Upper lobe of left lung (tissue), 6 donors: Measurements from ENCODE around the gene FAP. TPM values are rescaled to one million over a fixed set of nuclear protein-coding genes. Genes with fewer than 3 reads are reported as not detected.

Experiments
- ATAC-seq, 2 donors: fragments of 200-7000 bp; cut with Tn5 transposase; one replicate each; pipeline ENCODE4 v1.9.1; 2022; ENCODE audit warnings: mild to moderate bottlenecking in 2 of 2, moderate library complexity in 2 of 2; ENCODE audit not compliant: low FRiP score in 2 of 2
- DNase-seq, 2 donors: peaks; one replicate each; pipeline ENCODE4 v3.0.0-alpha.2; 2019 to 2020
- H3K27ac ChIP-seq, 4 donors: fragments of 200-600 bp; sonication (generic); one replicate each; pipeline ENCODE4 v1.5.1; 2016 to 2019
- H3K27me3 ChIP-seq, 4 donors: fragments of 200-600 bp; sonication (generic); one replicate each; pipeline ENCODE4 v1.5.1; 2017 to 2019
- H3K36me3 ChIP-seq, 4 donors: fragments of 200-600 bp; sonication (generic); one replicate each; pipeline ENCODE4 v1.5.1; 2016 to 2019
- H3K4me1 ChIP-seq, 4 donors: fragments of 200-600 bp; sonication (generic); one replicate each; pipeline ENCODE4 v1.5.1; 2018 to 2019
- H3K4me3 ChIP-seq, 4 donors: fragments of 200-600 bp; sonication (generic); one replicate each; pipeline ENCODE4 v1.5.1; 2017 to 2019; ENCODE audit warnings: mild to moderate bottlenecking in 2 of 4, moderate library complexity in 1 of 4
- H3K9me3 ChIP-seq, 4 donors: fragments of 200-600 bp; sonication (generic); one replicate each; pipeline ENCODE4 v1.5.1; 2018 to 2019
- CTCF ChIP-seq, 6 experiments: fragments of 450-650 bp in 4 of 6; fragments of 200-600 bp in 2 of 6; sonication (generic) in 2 of 6; IDR thresholded peaks; one replicate each; pipeline ENCODE4 v1.5.1; 2016 to 2019; ENCODE audit warnings: antibody characterized with exemption in 6 of 6
- EP300 ChIP-seq, 4 donors: sonication (generic); formaldehyde crosslinking; IDR thresholded peaks; one replicate each; pipeline ENCODE4 v1.5.1; 2017; ENCODE audit warnings: antibody characterized with exemption in 4 of 4, control low read depth in 2 of 4
- POLR2A ChIP-seq, 4 donors: fragments of 450-650 bp; IDR thresholded peaks; one replicate each; pipeline ENCODE4 v1.5.1; 2016 to 2017; ENCODE audit warnings: antibody characterized with exemption in 4 of 4, mild to moderate bottlenecking in 2 of 4
- POLR2AphosphoS5 ChIP-seq, 2 donors: sonication (generic); formaldehyde crosslinking; IDR thresholded peaks; one replicate each; pipeline ENCODE4 v1.5.1; 2017; ENCODE audit warnings: antibody characterized with exemption in 2 of 2
- WGBS, 2 donors: methylation state at CpG; one replicate each; pipeline ENCODE4 v1.1.5; 2017 to 2018; 5-methylcytosine and 5-hydroxymethylcytosine counted together
- total RNA-seq, 6 donors: library from RNA; depleted of rRNA in 4 of 6; stranded (reverse); fragments of >200 nt in 4 of 6; gene quantifications; one replicate each; pipeline versions ENCODE4 v1.1.0 to v1.2.1, GENCODE V29; 2016 to 2021
- donor health status: DM: no; HTN: no; CAD: no; lungs with moderate emphysema.
- donor health status: DM: no; HTN: yes; CAD: no; lungs with severe emphysema.

FAP gene
- total RNA-seq, 6 donors from 2014 or later, result 1.2 to 7.3 (median 3.1) TPM

- TF ChIP-seq EP300 (IDR thresholded peaks at IDR 0.05) (no peak), POLR2A (IDR thresholded peaks at IDR 0.05) (no peak), POLR2AphosphoS5 (IDR thresholded peaks at IDR 0.05) (no peak), CTCF (IDR thresholded peaks at IDR 0.05) (no peak)
- Histone ChIP-seq H3K4me3 (no peak overlapping the region), H3K27me3 (no peaks in the 10 kb centered on the region), H3K36me3 (no peaks in the 10 kb centered on the region), H3K4me1 (no peaks in the 10 kb centered on the region), H3K27ac (no peak overlapping the region), H3K9me3 (no peaks in the 10 kb centered on the region)
- WGBS, 2 donors, result 94 to 97% methylated on average over 5 to 25 of the region's 38 CpGs
- ATAC-seq, result no peak
- peak in 1 of 2 donors; percentile 53 for DNase-seq
These were observed 8.4 kb downstream of the FAP start for GRCh38 chr2:162234620-162235462.

GRCh38 chr2:162233197-162233596 lies 10.0 kb downstream of the FAP start:
- Histone ChIP-seq H3K36me3 (no peaks in the 10 kb centered on the region), H3K27ac (no peak overlapping the region), H3K4me1 (no peaks in the 10 kb centered on the region), H3K4me3 (no peak overlapping the region), H3K9me3 (no peaks in the 10 kb centered on the region), H3K27me3 (no peaks in the 10 kb centered on the region)
- TF ChIP-seq CTCF (IDR thresholded peaks at IDR 0.05) (no peak), EP300 (IDR thresholded peaks at IDR 0.05) (no peak), POLR2AphosphoS5 (IDR thresholded peaks at IDR 0.05) (no peak), POLR2A (IDR thresholded peaks at IDR 0.05) (no peak)
- ATAC-seq, result no peak
- no peak for DNase-seq
- WGBS, 2 donors, result 47 to 62% methylated on average over 1 of the region's 1 CpG

- no peaks in the 10 kb centered on the region for H3K9me3 ChIP-seq
- ATAC-seq, result no peak
- 39 to 65% methylated on average over 2 of the region's 2 CpGs for WGBS, 2 donors
- H3K4me3 ChIP-seq, result no peak overlapping the region
- H3K27me3 ChIP-seq, result no peaks in the 10 kb centered on the region
- no peak overlapping the region for H3K27ac ChIP-seq
- no peaks in the 10 kb centered on the region for H3K4me1 ChIP-seq
- TF ChIP-seq POLR2A (IDR thresholded peaks at IDR 0.05) (no peak), CTCF (IDR thresholded peaks at IDR 0.05) (no peak), POLR2AphosphoS5 (IDR thresholded peaks at IDR 0.05) (no peak), EP300 (IDR thresholded peaks at IDR 0.05) (no peak)
- H3K36me3 ChIP-seq, result no peaks in the 10 kb centered on the region
- no peak for DNase-seq
These were observed 10.6 kb downstream of the FAP start for GRCh38 chr2:162232671-162233070.

GRCh38 chr2:162232027-162232426 lies 11.2 kb downstream of the FAP start:
- ATAC-seq, result no peak
- Histone ChIP-seq H3K9me3 (no peaks in the 10 kb centered on the region), H3K4me1 (no peaks in the 10 kb centered on the region), H3K27me3 (no peaks in the 10 kb centered on the region), H3K27ac (no peak overlapping the region), H3K36me3 (no peaks in the 10 kb centered on the region), H3K4me3 (no peak overlapping the region)
- TF ChIP-seq EP300 (IDR thresholded peaks at IDR 0.05) (no peak), CTCF (IDR thresholded peaks at IDR 0.05) (no peak), POLR2AphosphoS5 (IDR thresholded peaks at IDR 0.05) (no peak)
- WGBS, 2 donors, result 42 to 53% methylated on average over 2 of the region's 2 CpGs
- DNase-seq, result no peak

DNA sequence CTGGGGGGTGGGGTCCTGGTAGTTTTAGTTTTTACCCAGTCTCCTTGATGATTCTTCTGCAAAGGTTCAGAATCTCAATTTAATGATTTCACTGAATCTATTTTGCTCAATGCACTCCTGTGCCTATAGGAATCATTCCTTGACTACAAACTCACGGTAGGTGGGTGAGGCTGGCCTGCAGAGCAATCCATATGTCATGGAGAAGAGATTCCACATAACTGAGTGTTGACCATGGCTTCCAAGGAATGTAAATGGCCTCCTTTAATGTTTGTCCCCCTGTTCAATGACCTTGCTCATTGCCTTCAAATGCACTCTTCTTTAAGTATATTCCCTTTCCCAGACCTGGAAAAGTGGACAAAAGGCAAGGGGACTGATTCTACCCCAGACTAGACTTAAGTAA lies 12.5 kb downstream of the FAP start:
- Histone ChIP-seq H3K27me3 (no peaks in the 10 kb centered on the region), H3K4me3 (no peak overlapping the region), H3K4me1 (no peaks in the 10 kb centered on the region), H3K27ac (no peak overlapping the region), H3K9me3 (no peaks in the 10 kb centered on the region), H3K36me3 (no peaks in the 10 kb centered on the region)
- ATAC-seq, result no peak
- WGBS, 2 donors, result 23 to 83% methylated on average over 1 of the region's 1 CpG
- no peak for DNase-seq
- TF ChIP-seq POLR2AphosphoS5 (IDR thresholded peaks at IDR 0.05) (no peak), CTCF (IDR thresholded peaks at IDR 0.05) (no peak), POLR2A (IDR thresholded peaks at IDR 0.05) (no peak), EP300 (IDR thresholded peaks at IDR 0.05) (no peak)
